GM12864 (cell line): ENCODE data around the gene FKBP1A.
A peak's percentile ranks its signal among the peaks of the same experiment; 100 is the strongest.
"Not testable (repeated sequence)": the region's sequence is repeated elsewhere in the genome, so short reads cannot be mapped to it uniquely, and the experiment has no call there.

ENCODE experiments used
- DNase-seq: peaks from one replicate; pipeline ENCODE4 v3.0.0-alpha.2; 2011; ENCODE audit warnings: low read depth
- H3K4me3 ChIP-seq: 2 replicates; pipeline ENCODE4 v1.5.1; 2011; ENCODE audit warnings: mild to moderate bottlenecking, low read depth, low read length, control low read depth
- TF ChIP-seq, protein P1 (sequence below): IDR thresholded peaks from 2 replicates; pipeline ENCODE4 v1.5.1; 2011; ENCODE audit warnings: low read depth, mild to moderate bottlenecking, moderate library complexity, low read length, control low read depth, inconsistent platforms; ENCODE audit errors: missing control alignments

The FKBP1A gene

DNA sequence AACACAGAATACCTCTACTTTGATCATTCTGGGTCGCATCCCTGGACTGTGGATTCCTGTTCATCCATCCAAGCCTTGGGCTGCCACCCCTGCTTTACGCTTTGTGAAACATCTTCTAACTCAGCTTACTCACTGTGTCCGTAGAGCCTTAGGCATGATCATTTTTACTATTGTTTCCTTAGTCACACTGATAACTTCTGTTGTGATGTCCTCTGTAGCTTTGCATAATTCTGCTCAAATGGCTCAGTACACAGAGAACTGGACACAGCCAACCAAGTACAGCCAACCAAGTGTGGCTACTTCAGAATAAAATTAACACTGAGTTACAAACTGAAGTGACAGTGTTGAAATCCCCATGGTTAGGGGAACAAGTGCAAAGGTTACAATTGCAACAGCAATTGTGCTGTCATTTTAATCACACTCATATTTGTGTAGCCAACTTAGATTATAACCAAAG, 8.6 kb upstream of the FKBP1A start:
- no peak for DNase-seq
- no peak overlapping the region for H3K4me3 ChIP-seq
- TF ChIP-seq, protein P1, sequence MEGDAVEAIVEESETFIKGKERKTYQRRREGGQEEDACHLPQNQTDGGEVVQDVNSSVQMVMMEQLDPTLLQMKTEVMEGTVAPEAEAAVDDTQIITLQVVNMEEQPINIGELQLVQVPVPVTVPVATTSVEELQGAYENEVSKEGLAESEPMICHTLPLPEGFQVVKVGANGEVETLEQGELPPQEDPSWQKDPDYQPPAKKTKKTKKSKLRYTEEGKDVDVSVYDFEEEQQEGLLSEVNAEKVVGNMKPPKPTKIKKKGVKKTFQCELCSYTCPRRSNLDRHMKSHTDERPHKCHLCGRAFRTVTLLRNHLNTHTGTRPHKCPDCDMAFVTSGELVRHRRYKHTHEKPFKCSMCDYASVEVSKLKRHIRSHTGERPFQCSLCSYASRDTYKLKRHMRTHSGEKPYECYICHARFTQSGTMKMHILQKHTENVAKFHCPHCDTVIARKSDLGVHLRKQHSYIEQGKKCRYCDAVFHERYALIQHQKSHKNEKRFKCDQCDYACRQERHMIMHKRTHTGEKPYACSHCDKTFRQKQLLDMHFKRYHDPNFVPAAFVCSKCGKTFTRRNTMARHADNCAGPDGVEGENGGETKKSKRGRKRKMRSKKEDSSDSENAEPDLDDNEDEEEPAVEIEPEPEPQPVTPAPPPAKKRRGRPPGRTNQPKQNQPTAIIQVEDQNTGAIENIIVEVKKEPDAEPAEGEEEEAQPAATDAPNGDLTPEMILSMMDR: no peak

DNA sequence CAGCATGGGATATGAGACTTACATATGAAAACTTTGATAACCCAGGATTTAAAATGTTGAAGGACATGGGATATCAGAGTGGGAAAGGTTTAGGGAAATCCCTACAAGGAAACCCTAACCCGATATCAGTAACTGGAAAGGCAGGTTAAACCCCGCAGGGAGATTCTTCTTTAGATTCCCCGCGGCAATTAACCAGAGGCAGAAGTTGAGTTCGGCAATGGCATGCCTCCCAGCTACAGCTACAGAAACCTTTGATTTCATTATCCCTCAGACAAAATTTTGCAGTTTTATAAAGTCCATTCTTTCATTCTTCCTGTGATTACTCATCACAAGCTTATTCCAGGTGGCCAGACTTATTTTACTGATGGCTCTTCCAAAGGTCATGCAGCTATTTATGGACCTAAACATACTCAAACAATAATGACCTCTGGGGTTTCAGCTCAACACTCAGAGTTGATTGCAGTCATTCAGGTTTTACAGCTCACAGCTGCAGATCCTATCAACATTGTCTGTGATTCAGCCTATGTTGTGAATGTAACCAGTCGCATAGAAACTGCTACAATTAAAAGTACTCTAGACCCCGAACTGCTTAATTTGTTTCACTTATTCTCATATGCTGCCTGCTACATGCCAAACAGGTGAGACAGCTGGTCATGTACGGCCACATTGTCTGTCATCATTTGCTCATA, 7.0 kb upstream of the FKBP1A start:
- H3K4me3 ChIP-seq, DNase-seq: not testable (repeated sequence)

DNA sequence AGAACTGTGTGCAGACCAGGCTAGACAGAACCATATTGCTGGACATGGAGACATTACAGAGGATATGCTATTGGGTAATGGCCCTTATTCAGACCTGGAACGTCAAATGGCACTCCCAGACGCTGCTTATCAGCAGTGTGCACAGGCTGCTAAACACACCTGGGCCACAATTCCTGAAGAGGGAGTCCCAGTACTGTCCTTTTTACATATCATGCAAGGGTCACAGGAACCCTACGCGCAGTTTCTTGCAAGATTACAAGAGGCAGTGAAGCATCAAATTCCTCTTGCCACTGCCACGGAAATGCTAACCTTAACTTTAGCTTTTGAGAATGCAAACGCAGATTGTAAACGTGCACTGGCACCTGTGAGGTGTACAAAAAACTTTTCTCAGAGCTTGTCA, 5.3 kb upstream of the FKBP1A start:
- not testable (repeated sequence) for H3K4me3 ChIP-seq, DNase-seq
- TF ChIP-seq, protein P1: peak; percentile 5

DNA sequence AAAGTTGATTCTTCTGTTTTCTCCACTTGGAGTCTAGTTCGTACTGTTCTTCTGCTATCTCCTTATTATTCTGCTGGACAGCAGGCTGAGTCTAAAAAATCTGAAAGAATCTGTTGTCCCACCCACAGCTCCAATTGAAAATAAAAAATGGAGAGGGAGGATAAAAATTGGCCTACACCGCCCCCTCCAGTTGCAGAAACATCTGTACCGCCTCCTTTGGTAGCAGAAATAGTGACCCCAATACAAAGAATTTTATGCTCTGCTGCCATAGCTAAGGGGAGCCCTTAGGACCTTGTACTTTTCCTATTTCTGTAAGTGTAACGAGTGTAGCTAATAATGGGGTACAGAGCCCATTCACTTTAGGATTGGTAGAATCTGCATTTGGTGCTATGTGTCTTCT, 4.9 kb upstream of the FKBP1A start:
- no peak for DNase-seq
- TF ChIP-seq, protein P1: no peak
- H3K4me3 ChIP-seq: no peak overlapping the region

DNA sequence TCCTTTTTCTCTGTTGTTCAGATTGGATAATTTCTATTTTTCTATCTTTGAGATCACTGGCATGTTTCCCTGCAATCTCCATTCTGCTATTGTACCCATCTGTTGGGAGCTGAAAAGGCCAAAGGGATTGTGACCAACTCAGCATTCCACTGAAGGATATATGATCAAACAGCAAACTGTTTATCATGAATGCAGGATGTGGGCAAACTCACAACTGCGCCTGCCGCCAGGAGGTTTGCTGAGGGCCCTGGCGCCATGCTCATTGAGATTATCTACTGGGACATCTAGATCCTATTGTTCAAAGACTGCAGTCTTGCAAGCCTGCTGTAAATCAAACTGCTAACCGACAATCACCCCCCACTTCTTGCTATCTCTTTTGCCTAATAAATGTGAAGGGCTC, 3.8 kb upstream of the FKBP1A start:
- TF ChIP-seq, protein P1: no peak
- no peak for DNase-seq
- H3K4me3 ChIP-seq: no peak overlapping the region

DNA sequence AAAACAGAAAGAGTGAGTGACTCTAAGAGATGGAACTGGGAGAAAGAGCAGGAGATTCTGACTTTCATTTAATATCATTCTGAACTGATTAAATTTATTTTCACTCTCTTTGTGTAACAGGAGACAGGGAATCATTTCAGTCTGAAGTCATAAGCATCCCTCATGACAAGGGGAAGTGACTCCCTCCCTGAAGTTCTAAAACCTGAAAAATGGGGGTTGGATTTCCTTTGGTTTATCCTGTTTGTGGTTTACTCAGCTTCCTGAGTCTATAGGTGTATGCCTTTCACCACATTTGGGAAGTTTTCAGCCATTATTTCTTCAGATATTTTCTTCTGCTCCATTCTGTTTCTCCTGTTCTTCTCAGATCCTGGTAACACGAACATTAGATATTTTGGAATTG, 3.4 kb upstream of the FKBP1A start:
- H3K4me3 ChIP-seq: no peak overlapping the region
- TF ChIP-seq, protein P1: no peak
- no peak for DNase-seq

DNA sequence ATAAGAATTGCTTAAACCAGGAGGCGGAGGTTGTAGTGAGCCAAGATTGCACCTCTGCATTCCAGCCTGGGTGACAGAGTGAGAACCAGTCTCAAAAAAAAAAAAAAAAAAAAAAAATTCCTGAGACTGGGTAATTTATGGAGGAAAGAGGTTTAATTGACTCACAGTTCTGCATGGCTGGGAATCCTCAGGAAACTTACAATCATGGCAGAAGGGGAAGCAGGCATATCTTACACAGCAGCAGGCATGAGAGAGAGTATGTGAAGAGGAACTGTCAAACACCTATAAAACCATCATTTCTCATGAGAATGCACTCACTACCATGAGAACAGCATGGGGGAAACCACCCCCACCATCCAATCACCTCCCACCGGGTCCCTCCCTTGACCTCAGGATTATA, 1.8 kb upstream of the FKBP1A start:
- TF ChIP-seq, protein P1: no peak
- no peak for DNase-seq

More for the DNA sequence above, 1.8 kb upstream of the FKBP1A start:
- H3K4me3 ChIP-seq: no peak overlapping the region
